GM12891 (cell line): ENCODE data around the gene PTPRN2.

Source experiments
- POLR2A ChIP-seq: IDR thresholded peaks from 2 replicates; pipeline ENCODE4 v1.6.1; 2011; ENCODE audit warnings: low read depth, low read length, control low read depth
- POLR2AphosphoS5 ChIP-seq: IDR thresholded peaks from 2 replicates; pipeline ENCODE4 v1.6.1; 2011; ENCODE audit warnings: low read depth, low read length, control low read depth

GRCh38 chr7:157674027-157674714 is 913.5 kb downstream of the PTPRN2 start:
- no peak for TF ChIP-seq POLR2A
- no peak for TF ChIP-seq POLR2AphosphoS5
